ENCODE results near the gene SH3BP1. TPM values are rescaled to one million over a fixed set of nuclear protein-coding genes. Genes with fewer than 3 reads are reported as not detected.

Gene SH3BP1
- total and polyA plus RNA-seq, 2 of the 8 experiments (the other 6 are each of a cell fraction or from before 2014, with no cell fraction given) = 23.9 to 40.3 TPM

DNA sequence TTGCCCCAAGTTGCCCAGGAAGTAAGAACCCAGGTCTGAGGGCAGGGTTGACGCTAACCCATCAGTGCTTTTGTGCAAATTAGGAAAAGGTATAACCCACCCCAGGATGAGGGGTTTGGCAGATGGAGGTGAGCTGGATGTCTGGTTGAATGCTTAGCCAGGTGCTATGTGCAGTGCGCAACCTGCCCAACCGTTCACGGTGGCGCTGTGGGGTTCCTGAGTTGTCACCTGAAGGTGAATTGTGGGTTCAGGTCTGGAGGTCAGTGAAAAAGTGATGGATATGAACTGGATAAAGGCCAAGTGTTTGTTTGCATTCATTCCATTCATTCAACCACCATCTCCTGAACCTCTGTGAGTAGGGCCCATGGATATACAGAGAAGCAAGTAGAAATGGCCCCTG is 45.2 kb upstream of the SH3BP1 start:
- no peak overlapping the region for H2BK12ac ChIP-seq (ENCODE audit: low read depth, low read length)
- DNase-seq (ENCODE audit: low read depth in 1 of 2, low spot score in 2 of 2) (no peak), FAIRE-seq (no peak)
- no peak overlapping the region for H2AK5ac ChIP-seq (ENCODE audit: low read depth, low read length)
- no peaks in the 10 kb centered on the region for H3K23me2 ChIP-seq (ENCODE audit: low read depth, low read length)
- no peaks in the 10 kb centered on the region for H3K27me3 ChIP-seq (replicated peaks in 1 of 4; ENCODE audit: control insufficient read depth in 3 of 4, extremely low read depth in 1 of 4, insufficient read depth in 3 of 4, low read length in 3 of 4)
- CTCF ChIA-PET (ENCODE audit: partially characterized antibody) = interaction anchor here (0.7 to 7.6 kb wide), 8 partner anchors 11 to 85 kb away, joined by 3 to 115 read pairs (median 8); partner anchors contain the start of gene GGA1
- POLR2A ChIA-PET (ENCODE audit: partially characterized antibody) = no interaction called here
- H4K20me1 ChIP-seq (replicated peaks in 1 of 2; ENCODE audit: control insufficient read depth in 1 of 2, insufficient read depth in 2 of 2, low read length in 2 of 2) = no peaks in the 10 kb centered on the region
- no peaks in the 10 kb centered on the region for H3K79me2 ChIP-seq (ENCODE audit: control insufficient read depth in 1 of 2, insufficient read depth in 2 of 2, low read length in 2 of 2)
- no peak overlapping the region for H3K18ac ChIP-seq (ENCODE audit: extremely low read depth, low read length)
- H4K8ac ChIP-seq (ENCODE audit: extremely low read depth, insufficient read depth, low read length) = no peak overlapping the region; the same call in 1 of the 2 replicates
- H3K4me3 ChIP-seq (ENCODE audit: extremely low read depth in 1 of 4, insufficient read depth in 2 of 4, low read depth in 3 of 4, low read length in 4 of 4) = no peak overlapping the region
- H3K14ac ChIP-seq (ENCODE audit: insufficient read length) = no peak overlapping the region
- WGBS, 2 experiments (ENCODE audit: extremely low coverage in 1 of 2, insufficient coverage in 1 of 2, insufficient read length in 1 of 2, insufficient replicate concordance in 2 of 2, low coverage in 1 of 2, low lambda C conversion rate in 2 of 2, missing lambda C conversion rate in 1 of 2) = 83% methylated on average over 5 of the region's 5 CpGs; no CpG with 5 or more reads in 1 of the 2 experiments
- H3K4me1 ChIP-seq (replicated peaks in 1 of 4; ENCODE audit: control insufficient read depth in 3 of 4, insufficient read depth in 4 of 4, low read length in 3 of 4) = no peaks in the 10 kb centered on the region
- H3K23ac ChIP-seq (ENCODE audit: insufficient read length) = no peak overlapping the region
- H3K27ac ChIP-seq (ENCODE audit: low read depth, low read length) = no peak overlapping the region
- H3K4ac ChIP-seq (replicated peaks; ENCODE audit: insufficient read length, low read depth, low read length) = no peak overlapping the region
- no peak overlapping the region for H3K56ac ChIP-seq (replicated peaks; ENCODE audit: insufficient read length, low read depth, low read length)
- no peak overlapping the region for H4K91ac ChIP-seq (replicated peaks; ENCODE audit: insufficient read length, low read length)
- no peaks in the 10 kb centered on the region for H3K79me1 ChIP-seq (ENCODE audit: low read depth, low read length)
- H4K5ac ChIP-seq (ENCODE audit: insufficient read length, low read depth, low read length) = no peak overlapping the region
- TF ChIP-seq NRF1 (IDR thresholded peaks at IDR 0.05; ENCODE audit: low read depth, low read length) (no peak), JUND (IDR thresholded peaks at IDR 0.05; ENCODE audit: low read length) (no peak), CHD2 (IDR thresholded peaks at IDR 0.05; ENCODE audit: low read length) (no peak), POU5F1 (IDR thresholded peaks at IDR 0.05; ENCODE audit: low read depth, low read length) (no peak)
- TF ChIP-seq, protein P1, sequence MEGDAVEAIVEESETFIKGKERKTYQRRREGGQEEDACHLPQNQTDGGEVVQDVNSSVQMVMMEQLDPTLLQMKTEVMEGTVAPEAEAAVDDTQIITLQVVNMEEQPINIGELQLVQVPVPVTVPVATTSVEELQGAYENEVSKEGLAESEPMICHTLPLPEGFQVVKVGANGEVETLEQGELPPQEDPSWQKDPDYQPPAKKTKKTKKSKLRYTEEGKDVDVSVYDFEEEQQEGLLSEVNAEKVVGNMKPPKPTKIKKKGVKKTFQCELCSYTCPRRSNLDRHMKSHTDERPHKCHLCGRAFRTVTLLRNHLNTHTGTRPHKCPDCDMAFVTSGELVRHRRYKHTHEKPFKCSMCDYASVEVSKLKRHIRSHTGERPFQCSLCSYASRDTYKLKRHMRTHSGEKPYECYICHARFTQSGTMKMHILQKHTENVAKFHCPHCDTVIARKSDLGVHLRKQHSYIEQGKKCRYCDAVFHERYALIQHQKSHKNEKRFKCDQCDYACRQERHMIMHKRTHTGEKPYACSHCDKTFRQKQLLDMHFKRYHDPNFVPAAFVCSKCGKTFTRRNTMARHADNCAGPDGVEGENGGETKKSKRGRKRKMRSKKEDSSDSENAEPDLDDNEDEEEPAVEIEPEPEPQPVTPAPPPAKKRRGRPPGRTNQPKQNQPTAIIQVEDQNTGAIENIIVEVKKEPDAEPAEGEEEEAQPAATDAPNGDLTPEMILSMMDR (IDR thresholded peaks at IDR 0.05; ENCODE audit: control extremely low read depth in 1 of 3, insufficient read depth in 1 of 3, low read depth in 1 of 3, low read length in 3 of 3) = peak in 2 of 3 experiments; percentile 29 to 33; a peak in 2 of 4 replicates
- H2AFZ ChIP-seq (ENCODE audit: low read length) = no peak overlapping the region
- H3K9ac ChIP-seq (replicated peaks in 1 of 4; ENCODE audit: extremely low read depth in 1 of 4, low read depth in 3 of 4, low read length in 3 of 4) = no peak overlapping the region
- no peak overlapping the region for H3K4me2 ChIP-seq (ENCODE audit: insufficient read depth in 1 of 2, low read depth in 2 of 2, low read length in 2 of 2)
- H2BK20ac ChIP-seq (ENCODE audit: low read length) = no peak overlapping the region
- H3K36me3 ChIP-seq (ENCODE audit: control insufficient read depth in 2 of 4, insufficient read depth in 4 of 4, low read length in 3 of 4) = no peaks in the 10 kb centered on the region
- no peaks in the 10 kb centered on the region for H3K9me3 ChIP-seq (ENCODE audit: insufficient read depth in 2 of 2, low read depth in 1 of 2, low read length in 1 of 2)
- no peak overlapping the region for H2BK15ac ChIP-seq (ENCODE audit: low read length)
- H2BK5ac ChIP-seq (ENCODE audit: low read depth, low read length) = no peak overlapping the region
- no peak overlapping the region for H2BK120ac ChIP-seq (replicated peaks; ENCODE audit: low read depth, low read length)

Data from H1 (cell line).